GM18868 (cell line): Measurements from ENCODE around the gene CD44.

ENCODE experiments used
- ATAC-seq: cut with Tn5 transposase; IDR thresholded peaks from one replicate; pipeline ENCODE4 v1.9.1; 2021; ENCODE audit warnings: mild to moderate bottlenecking, moderate library complexity; ENCODE audit not compliant: unreplicated experiment

CD44 gene

DNA sequence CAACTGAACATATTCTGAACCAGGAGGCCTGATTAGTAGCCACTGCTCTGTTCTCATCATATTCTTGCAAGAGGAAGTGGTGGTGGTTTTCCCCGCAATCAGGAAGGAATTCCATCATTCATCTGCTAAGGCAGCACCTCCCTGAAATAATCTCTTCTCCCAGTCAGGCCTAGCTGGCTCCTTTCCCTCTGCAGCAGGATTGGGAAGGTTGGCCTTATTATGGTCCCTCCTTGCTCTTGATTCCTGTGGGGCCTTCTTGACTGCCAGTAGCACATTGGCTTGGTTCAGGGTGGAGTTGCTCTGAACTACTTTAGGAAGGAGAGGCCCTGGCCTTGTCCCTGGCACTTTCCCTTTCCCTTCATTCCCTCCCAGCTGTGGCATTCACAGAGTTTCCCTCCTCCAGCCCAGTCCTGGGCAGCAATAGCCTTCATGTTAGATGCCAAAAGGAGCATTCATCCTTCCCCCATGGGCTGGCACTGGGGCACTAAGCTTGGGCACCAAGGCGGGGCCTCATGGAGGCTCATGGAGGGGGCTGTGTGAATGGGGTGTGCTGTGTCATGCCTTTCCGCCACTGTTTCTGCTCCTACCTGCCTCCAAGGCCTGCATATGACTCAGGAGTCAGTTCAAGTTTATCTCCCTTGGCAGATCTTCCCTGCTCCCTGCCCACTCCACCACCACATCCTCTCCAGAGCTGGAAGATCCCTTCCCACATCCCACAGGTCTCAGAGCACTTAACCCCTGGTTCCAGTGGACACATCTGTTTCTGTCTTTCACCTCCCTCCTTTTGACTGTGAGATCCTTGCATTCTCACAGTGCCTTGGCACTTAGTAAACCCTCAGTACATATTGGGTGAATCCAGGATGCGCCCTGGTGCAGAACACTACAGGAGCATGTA lies 27.6 kb upstream of the CD44 start:
- no peak for ATAC-seq

DNA sequence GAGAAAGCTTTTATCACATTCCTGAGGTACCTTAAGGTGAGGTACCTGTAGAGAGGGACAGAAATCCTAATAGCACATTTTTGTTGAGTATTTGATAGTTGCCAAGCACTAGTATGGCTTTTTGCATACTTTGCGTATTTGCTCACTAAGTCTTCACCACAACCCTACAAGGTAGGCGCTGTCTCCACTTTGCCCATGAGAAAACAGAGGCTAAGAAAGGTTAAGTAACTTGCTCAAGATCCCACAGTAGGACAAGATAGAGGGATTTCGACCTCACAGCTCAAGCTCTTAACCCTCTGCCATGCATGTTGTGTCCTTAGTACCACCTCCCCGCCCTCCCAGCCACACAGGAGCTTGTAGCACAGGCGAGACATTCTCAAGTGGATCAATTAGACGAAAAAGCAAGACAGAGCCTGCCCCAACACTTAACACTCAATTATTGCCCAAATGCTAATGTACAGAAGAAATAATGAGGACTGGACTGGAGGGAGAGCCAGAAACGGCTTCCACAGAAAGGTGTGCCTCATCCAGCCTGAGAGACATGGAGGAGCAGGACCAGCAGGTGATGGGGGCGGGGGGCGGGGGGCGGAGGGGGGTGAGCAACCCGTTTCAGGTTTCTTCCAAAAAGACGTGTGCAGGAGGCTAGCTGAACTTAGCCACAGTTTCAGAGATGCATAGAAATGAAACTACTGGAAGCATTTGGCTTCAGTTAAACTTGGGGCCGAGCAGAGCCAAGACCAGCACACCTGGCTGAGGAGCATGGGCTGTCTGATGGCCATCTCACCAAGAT lies 26.7 kb upstream of the CD44 start:
- no peak for ATAC-seq

DNA sequence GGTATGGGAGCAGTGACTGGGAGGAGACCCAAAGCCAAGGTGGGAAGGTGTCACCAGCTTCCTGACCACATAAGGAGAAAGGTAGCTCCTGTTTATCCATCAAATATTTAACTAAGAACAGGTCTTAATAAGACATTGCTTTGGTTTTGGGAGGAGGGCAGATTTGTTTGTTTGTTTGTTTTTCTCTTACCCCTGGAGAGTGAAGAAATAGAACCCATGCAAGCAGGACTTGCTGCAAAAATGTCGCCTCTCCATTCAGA lies 26.2 kb upstream of the CD44 start:
- no peak for ATAC-seq

DNA sequence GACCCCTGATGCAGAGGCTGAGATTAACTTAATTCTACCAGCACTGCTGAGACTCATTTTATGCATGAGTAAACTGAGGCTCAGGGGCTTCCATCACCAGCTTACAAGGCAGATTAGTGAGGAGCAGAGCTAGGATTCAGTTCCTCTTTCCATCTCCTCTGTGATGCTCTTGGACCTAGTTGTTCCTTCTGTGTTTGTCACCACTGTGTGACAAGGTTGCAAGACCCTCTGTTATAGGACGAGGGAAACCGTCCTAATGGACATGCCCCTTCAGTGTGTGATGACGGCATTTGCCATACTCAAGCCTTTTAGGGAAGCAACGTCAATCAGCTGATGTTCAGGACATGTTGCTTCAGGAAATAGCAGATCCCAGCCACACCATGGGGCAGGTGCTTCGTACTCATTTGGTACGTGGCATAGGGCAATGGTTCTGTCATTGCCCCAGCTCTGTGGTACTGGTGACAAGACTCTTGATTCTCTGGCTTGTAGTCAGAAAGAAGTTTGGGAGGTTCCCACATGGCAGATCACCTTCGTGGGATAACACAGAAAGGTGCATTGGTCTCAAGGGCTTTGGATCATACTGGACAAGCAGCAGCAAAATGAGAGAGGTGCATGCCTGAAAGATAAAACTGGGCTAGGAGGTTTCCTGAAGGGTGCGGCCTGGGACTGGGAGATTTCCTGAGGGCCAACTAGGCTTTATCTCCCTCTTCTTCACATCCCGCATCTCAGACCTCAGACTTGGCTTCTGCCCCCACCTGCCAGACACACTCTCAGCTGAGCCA lies 23.9 kb upstream of the CD44 start:
- ATAC-seq: peak; percentile 65

DNA sequence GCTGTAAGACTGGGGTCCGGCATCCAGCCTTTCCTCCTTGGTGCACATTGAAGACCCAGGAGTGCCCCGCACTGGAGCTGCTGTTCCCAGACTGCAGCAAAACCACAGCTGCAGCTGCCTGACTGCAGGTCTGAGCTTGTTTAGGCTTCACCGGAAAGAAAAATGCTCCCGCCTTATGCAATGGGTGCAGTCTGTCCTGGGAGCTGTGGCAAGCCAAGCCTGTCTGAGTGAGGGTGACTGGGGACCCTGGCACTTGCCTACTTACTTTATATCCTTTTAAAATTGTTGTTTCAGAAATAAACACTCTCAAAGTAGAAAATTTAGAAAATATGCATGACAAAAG lies 23.3 kb upstream of the CD44 start:
- no peak for ATAC-seq

DNA sequence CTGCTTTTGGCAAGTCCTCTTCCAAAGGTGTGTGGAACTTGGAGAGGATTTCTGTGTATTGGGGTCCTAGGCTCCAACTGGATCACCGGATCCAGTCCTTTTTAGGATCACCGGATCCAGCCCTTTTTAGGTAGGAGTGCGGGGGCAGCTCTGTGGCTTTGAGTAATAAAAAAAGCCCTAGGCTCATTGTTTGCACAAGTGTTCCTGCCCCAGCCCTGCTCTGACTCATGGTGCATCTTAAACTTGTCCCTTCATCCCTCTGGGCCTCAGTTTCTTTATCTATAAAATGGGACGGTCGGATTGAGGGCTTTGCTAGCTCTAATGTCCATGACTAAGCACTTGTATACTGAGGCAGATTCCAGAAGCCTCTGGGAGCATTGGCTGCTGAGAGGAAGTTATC lies 22.7 kb upstream of the CD44 start:
- ATAC-seq: no peak

DNA sequence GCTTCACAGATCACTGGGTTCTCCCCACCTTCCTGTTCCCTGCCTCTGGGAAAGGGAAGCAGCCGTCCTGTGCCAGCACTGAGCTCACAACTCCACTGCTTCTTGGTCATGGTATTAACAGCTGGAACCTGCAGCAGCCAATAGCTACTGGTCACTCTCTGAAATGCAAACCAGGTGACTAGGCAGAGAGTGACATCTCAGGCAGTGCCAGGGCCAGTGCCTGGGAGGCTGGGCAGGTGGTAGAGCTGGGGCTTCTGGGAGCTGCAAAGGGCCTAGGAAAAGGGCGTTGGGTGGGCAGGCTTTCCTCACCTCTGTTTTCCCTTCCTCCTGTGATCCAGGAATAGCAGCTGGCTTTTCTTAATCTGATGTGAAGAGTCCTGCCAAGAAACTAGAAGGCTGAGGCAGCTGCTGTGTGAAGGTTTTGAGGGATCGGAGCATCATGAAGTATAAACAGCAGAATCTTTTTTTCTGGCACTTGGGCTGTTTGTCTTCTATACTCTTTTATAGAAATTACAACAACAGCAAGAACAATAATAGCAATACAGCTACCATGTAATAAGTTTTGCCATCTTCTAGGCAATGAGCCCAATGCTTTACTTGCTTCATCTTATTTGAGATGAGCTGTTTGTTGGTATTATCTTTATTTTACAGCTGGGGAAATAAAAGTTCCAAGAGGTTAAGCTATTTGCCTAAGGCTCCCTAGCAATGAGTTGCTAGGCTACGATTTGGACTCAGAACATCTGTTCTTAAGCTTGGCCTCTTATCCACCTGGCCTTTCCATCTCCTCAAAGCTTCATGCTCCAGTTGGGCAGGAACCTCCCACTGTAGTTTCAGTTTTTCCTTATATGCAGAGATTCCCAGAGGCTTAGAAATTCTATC lies 22.0 kb upstream of the CD44 start:
- ATAC-seq: no peak

DNA sequence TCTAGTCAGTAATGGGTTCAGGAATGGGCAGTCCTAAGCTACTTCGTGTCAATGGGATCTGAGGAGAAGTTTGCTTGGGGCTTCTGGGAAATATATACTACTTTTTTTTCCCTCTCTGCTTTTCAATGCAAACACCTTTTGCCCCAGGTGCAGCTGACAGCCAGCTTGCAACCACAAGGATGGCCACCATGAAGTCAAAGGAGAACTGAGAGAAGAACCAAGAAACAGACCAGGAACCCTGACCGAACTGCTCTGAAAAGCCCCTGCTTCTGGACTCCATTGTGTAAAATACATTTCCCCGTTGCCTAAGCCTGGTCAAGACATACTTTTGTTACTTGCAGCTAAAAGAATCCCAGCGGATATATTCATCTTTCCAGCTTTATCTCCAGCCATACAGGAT lies 20.1 kb upstream of the CD44 start:
- peak; percentile 62 for ATAC-seq

DNA sequence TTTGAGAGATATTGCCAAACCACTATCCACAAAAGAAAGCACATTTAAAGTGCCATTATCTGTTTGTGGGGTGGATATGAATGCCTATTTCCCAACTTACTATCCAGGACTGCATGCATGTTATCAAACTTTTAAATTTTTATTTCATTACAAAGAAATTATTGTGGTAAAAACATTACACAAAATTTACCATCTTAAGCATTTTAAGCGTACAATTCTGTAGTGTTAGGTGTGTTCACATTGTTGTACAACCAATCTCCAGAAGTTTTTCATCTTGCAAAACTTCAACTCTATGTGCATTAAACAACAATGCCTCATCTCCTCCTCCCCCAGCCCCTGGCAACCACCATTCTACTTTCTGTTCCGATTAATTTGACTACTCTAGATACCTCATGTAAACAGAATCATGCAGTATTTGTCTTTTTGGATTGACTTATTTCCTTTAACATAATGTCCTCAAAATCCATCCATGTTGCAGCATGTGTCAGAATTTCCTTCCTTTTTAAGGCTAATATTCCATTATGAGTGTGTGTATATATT lies 17.6 kb upstream of the CD44 start:
- ATAC-seq: no peak

DNA sequence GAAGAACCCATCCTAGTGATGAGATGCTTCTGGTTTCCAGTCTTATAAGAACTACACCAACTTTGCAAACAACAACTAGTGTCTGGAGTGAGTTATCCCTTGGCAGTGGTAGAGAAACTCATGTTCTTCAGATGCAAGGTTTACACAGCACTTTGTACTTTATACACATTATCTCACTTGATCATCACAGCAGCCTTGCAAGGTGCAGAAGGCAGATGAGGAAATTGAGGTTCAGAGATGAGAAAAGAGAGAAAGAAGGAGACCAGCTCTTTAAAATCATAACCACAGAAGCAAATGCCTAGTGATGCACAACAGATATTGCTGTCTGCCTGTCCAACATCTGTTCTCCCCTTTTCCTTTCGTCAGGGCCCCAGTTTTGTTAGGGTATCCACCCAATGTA lies 16.7 kb upstream of the CD44 start:
- no peak for ATAC-seq

DNA sequence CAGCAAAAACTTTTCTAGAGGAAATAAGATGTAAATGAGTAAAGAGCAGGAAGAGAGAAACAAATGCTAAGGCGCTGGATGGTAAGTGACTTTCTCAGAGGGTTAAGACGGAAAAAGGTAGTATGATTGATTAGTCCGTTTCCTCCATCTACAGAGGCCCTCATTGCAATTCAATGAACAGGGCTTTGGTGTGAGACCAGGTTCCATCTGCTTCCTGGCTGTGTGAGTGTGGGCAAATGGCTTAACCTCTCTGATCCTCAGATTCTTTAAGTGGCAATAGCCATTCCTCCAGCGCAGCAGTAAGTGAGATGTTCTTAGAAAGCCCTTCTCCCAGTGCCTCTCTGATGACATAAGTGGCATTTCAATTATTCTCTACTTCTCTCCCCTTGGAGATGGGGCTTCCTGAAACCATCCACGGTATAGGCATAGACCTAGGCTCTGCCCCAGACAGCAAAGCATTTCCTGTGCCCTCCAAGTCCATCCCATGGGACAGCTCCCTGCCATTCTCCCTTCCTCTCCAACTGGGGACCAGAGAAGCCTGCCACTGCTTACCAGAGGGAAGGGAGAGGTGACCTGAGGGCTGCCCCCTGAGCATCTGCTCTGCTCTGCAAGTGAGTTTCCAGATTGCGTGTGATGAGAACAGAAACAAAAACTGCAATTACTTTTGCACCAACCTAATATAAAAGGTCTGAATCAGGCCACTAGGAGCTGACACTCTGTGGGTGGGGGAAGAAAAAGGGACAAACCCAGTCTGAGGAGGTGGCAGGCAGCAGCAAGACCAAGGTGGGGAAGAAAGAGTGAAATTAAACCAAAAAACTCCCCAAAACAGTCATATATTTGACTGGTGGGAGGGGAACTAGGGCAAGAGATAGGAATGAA lies 12.7 kb upstream of the CD44 start:
- ATAC-seq: peak; percentile 63

DNA sequence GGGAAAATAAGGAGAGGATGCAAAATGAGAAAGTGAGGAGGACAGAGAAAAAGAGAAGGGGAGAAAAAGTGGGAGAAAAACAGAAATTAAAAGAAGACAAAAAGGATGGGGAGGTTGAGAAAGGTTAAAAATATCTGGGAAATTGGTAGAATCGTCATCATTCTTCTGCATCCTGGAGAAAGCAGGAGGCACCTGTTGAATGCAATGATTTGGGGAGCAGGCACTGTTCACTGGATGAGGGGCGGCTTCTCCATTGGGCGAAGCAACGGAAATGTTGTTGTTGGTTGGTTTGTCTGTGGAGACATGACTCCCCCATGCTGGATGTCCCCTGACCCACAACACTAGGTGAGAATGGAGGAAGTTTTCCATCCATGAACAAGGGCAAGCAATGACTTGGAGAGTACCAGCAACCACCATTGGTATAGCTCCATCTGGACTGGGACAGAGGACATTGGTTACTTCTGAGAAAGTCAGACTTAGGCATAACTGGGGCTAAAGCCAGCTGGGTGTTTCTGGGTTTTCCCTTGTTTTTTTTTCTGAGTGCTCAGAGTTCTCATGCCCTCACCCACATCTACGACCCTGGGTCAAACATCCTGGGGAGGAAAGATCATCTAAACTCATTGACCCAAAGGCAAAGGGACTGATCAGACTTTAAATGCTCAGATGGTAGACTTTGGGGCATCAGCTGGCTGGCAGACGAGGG lies 11.9 kb upstream of the CD44 start:
- ATAC-seq: peak; percentile 26

DNA sequence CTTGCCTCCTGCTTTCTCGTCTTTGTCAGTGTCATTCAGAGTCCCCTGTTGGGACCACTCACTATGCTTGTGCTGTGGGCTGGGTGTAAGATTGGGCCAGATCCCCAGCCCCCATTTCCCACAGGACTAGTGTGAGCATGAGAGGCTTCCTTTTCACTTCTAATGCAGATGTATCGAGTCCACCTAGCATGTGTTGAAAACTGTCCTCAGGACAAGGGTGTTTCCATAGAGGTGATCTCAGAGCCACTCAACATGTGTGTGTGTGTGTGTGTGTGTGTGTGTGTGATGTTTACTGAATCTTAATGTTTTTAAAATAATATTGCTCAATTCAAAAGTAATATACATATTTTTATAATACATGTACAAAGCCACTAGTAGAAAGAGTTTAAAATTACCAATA lies 11.4 kb upstream of the CD44 start:
- ATAC-seq: peak; percentile 25

DNA sequence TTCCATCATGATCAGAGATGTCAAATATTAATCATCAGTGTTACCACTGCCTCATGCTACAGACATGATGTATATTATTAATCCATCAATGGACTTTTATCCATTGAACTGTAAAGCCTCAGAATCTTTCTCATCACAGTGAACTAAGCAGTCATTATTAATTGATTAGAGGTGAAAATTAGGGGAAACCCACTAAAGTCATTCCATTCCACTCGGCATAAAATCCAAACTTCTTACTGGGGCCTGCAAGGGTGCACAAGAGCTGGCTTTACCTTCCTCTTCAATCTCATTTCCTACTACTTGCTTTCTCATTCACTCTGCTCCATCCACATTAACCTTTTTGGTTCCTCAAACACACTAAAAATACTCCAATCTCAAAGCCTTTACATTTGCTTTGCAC lies 7.9 kb upstream of the CD44 start:
- no peak for ATAC-seq

DNA sequence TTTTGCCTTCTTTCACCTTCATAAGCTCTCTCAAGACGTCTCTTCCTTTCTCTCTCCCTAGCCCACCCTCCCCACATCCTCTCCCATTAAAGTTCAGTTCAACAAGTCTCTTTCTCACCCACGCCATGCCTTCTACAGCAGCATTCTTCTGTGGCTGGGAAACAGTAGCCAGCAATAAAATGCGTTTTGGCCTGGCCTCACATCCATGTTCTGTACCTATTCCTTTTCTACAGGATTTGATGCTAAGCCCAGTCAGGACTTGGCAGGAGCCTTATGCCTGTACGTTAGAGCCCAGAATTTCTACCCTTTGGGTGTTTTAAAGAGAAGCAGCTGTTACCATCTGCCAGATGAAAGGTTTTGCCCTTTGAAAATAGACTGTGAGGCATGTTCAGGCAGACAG lies 7.1 kb upstream of the CD44 start:
- no peak for ATAC-seq

DNA sequence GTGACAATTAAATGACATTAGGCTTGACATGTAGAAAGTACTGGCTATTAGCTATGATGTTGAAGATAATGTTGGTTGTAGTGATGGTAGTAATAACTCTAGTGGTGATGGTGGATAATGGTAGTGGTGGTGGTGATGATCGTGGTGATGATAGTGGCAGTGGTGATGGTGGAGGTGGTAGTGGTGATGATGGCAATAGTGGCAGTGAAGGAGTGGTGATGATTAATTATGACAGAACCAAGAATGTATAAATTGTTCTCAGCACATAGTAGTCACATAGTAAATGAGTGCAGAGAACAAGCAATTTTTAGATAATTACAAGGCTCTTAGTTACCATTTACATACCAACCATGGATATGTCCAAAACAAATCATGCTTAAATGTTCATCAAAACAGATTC lies 5.3 kb upstream of the CD44 start:
- no peak for ATAC-seq

DNA sequence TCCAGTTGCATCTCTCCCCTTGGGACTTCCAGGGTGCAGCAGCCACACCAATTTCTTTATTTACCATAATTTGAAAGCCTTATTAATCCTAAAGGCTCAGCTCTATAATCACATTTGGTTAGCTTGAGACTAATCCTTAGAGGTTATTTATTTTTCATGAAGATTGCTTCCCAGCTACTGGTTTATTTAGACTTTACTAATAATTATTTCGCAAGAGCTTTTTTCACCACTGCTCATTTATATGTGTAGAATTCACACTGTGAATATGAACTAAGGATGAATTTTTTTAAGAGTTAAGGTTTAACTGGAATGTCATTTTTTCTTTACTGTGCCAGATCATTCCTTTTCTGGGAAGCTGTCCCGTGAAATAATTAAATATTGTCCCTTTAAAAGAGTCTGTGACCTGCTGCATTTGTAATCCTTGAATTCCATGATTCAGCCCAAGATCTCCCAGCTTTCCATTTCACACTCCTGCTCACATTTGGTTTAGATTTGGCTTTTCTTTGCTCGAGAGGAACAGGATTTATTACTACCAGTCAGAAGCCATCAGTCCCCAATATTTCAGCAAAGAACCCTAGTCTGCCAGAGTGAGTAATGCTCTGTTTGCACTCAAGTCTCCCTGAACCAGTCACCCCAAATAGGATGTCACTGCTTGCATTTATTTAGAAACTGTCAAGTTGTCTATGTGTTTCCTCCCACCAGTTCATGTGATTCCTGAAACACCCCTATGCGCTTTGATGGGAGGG lies 4.4 kb upstream of the CD44 start:
- no peak for ATAC-seq

DNA sequence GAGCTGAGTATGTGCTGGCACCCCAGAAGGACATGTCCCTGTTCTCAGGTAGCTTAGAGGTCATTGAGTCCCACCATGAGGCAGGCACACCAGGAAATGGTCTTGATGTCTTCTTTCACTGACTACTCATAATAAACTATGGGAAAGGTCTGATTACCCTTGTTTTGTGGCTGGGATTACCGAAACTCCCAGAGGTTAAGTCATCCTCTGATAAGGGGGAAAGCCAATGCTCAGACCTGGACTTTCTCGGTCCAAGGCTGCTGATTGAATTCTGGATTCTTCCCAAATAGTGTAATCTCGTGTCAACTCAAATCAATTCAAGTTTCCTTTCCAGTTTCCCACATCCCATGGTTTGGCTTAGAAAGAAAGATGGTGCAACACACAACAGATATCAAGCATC lies 3.7 kb upstream of the CD44 start:
- ATAC-seq: no peak
